Femur (tissue), 1 donor: ENCODE measurements around the gene BCL2L11.

Experiments used
- DNase-seq: peaks from one replicate; pipeline ENCODE4 v3.0.0-alpha.2; 2017

Gene BCL2L11

DNA sequence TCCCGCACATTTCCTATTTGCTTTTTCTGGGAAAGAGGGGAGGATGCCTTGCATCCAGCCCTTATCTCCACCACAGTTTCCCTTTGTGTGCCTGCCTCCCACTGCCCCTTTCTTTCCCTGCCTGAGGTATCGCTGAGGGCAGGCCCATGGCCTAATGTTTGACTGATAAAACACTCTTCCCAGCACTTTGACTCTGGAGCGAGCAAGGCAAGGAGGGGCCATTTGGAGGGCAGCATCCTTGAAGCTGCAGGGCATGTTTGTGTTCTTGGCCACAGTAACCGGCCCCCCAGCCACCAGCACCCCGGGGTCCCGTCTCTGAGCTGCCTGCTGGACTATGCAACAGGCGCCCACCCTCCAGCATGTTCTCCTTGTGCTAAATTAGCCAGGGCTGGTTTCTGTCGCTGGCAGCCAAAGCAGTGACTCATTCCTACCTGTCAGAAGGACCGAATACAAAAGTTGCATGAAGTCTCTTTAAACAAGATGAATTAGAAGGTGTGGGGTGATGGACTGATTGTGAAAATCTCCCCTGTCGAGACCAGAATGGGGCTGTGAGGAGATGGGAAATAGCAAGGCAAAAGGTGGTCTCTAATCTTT is 50.7 kb downstream of the BCL2L11 start:
- DNase-seq = no peak

- no peak for DNase-seq
Observed at GRCh38 chr2:111172666-111173065, 52.0 kb downstream of the BCL2L11 start.

DNA sequence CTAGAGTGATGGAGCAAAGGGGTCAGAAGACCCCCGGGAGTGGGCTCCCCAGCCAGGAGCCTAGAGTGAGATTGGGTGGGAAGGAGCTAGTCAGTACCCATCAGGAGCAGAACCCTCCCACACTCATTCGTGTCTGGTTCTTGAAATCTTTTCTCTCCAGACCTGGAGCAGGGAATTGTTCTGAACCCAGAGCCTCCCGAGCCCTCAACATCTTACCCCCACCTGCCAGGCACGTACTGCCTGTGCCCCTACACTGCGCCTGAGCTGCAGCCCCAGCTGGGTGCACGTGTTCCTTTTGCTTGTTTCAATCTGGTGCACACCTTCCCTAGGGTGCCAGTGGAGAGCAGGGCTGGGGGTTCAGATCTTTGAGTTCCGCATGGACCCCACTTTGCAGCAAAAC is 52.6 kb downstream of the BCL2L11 start:
- no peak for DNase-seq

- DNase-seq = no peak
Observed at GRCh38 chr2:111173856-111174255, 53.1 kb downstream of the BCL2L11 start.

- DNase-seq = no peak
Observed at GRCh38 chr2:111175615-111176014, 54.9 kb downstream of the BCL2L11 start.

DNA sequence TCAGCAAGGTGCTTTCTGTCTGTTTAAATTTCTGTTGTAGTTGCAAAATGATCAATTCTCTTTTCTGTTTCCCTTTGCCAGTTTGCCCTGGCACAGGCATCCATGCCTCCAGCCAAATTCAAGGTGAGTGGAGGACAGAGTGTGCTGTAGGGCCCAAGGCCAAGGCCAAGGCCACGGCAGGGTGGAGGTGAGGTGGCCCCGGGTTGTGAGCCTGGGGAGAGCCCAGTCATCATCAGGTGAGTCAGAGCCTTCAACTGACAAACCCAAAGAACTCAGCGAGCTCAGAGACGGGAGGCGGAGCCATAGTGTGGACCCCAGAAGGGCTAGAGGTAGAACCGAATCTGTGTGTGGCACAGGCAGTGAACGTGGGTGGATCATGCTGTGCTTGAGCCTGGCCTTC is 55.7 kb downstream of the BCL2L11 start:
- no peak for DNase-seq

- no peak for DNase-seq
Observed at GRCh38 chr2:111176867-111177266, 56.2 kb downstream of the BCL2L11 start.

GRCh38 chr2:111178296-111178695 is 57.6 kb downstream of the BCL2L11 start:
- no peak for DNase-seq

GRCh38 chr2:111178730-111179405 is 58.2 kb downstream of the BCL2L11 start:
- DNase-seq = no peak

DNA sequence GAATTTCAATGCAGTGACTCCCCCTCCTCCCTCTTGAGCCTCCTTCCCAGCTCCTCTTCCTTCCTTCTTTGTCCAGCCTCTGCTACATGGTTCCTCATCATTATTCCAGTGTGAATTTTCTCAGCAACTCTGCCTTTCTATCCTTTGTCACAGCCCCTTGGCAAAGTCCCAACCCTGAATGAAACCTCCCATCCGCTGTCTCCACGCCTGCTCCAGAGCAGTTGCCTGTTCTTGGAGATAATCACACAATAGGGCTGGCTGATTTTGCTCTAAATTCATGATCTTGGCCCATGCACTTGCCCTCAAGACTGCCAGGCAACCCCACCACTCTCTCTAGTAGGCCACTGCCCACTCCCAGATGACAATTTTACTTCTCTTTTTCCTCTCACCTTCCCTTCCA is 61.4 kb downstream of the BCL2L11 start:
- DNase-seq = no peak

GRCh38 chr2:111182740-111183139 is 62.0 kb downstream of the BCL2L11 start:
- DNase-seq = no peak

GRCh38 chr2:111184725-111185310 is 64.1 kb downstream of the BCL2L11 start:
- DNase-seq = peak; percentile 38

DNA sequence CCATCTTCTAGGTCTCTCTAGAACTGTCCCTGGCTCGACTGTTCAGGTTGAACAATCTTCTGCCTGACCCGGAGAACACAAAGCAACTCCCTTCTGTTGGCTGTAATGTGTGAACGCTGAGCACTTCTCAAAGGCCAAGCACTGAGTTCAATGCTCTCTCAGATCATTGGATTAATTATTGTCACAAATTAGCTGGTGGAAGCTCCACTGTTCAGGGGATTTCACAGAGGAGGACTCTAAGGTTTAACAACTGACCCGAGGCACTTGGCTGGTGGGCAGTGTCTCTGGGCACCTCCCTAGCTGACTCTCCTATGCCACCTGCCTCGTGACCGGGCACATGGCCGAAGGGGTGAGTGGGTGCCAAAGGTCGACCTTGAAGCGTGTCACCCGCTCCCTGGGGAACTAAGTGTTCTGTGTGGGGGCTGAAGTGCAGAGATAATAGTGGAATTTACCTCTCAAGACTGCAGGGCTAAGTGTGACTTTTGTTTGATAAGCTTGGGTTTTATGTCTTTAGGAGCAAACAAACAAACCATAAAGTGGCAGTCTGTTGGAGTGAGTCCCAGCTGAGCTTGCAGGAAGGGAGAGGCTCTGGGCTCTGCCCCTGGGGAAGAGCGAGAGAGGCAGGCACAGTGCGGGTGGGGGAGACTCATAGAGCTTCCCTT is 64.8 kb downstream of the BCL2L11 start:
- no peak for DNase-seq

GRCh38 chr2:111186121-111186715 is 65.5 kb downstream of the BCL2L11 start:
- DNase-seq = no peak

- no peak for DNase-seq
Observed at GRCh38 chr2:111186933-111187332, 66.2 kb downstream of the BCL2L11 start.

- DNase-seq = no peak
Observed at GRCh38 chr2:111188681-111189080, 68.0 kb downstream of the BCL2L11 start.

GRCh38 chr2:111189106-111189505 is 68.4 kb downstream of the BCL2L11 start:
- DNase-seq = no peak

DNA sequence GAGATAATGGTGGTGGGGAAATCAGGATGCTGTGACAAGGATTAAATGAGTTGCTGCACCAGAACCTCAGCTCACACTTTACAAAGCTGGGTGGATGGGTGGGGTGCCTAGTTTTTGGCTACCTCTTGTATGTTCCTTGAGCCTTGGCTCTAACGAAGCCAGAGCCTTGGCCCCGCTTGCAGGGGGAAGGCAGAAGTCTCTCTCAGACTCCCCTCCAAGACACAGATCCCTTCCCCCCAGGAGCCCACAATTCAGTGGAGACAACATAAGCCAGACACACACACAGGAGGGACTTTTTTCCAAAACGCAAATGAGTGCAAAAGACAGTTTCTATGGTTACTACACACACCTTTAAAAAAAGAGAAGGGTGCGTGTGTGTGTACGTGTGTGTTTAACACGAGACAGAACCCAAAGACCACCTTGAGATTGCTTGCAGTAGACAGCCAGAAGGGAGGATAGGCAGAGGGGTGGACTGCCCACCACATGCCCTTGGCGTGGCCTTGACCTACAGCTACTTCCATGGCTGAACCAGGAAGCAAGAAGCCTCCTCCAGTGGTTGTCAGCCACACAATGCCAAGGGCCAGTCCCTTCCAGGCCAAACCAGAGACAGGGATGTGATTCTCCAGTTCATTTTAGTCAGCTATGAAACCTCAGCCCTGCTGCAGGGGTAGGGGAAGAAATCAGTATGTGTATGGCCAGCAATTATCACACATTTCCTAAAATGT is 70.3 kb downstream of the BCL2L11 start:
- DNase-seq = no peak

- DNase-seq = no peak
Observed at GRCh38 chr2:111191877-111192276, 71.2 kb downstream of the BCL2L11 start.

DNA sequence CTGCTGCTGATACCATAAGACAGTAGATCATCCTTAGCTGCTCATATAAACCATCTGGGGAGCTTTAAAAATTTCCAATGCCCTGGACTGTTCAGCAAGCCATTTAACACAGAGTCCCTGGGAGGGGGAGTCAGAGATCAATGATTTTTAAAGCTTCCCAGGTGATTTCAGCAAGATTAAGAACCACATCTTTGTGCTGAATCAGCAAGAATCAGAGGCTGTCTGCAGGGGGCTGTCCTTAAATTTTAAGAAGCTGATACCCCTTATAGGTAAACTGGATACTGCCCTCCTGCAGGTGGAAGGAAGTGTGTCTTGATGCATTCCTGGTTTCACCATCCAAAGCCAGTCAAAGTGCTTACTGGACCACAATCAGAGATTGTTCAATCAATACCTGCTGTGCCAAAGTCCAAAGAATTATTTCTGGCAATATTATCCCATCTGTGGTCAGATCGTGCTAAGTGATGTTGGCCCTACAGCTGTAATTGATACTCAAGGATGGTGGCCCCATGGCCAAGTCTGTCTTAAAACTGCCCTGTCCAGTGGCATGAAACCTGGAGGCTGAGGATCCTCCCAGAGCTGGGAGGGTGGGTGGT is 72.2 kb downstream of the BCL2L11 start:
- DNase-seq = no peak

DNA sequence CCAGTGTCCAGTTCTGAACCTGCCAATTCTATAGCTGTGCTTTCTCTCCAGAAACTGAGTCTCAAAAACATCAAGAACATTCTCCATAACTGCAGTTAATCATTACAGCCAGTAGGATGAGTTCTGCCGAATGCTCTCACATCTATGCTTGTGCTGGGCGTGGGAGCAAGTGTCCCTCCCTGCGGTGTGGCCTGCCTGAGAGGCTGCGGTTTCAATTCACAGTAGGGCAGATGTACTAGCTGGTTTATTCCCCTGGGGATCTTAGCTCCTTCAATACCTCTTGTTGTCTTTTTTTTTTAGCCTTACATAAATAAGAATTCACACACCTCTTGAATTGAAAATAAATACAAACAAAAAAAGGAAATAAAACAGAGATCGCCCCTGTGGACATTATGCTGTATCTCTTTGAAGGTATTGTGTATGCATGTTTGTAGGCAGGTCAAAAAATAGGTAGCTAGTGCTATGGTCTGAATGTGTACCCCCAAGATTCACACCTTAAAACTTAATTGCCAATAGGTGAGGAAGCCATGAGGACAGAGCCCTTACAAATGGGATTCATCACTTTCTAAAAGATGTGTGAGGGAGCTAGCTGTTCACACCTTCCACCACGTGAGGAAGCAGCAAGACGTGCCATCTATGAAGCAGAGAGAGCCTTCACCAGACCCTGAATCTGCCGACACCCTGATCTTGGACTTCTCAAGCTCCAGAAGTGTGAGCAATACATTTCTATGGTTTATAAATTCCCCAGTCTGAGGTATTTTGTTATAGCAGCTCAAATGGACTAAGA is 74.3 kb downstream of the BCL2L11 start:
- DNase-seq = no peak

GRCh38 chr2:111196435-111196834 is 75.7 kb downstream of the BCL2L11 start:
- DNase-seq = no peak
